GM18526 (cell line): ENCODE measurements around the gene KISS1R.

Source experiments
- POLR2A ChIP-seq: IDR thresholded peaks from 3 replicates; pipeline ENCODE4 v1.6.1; 2011; ENCODE audit not compliant: insufficient read length; ENCODE audit errors: extremely low read depth

The KISS1R gene

DNA sequence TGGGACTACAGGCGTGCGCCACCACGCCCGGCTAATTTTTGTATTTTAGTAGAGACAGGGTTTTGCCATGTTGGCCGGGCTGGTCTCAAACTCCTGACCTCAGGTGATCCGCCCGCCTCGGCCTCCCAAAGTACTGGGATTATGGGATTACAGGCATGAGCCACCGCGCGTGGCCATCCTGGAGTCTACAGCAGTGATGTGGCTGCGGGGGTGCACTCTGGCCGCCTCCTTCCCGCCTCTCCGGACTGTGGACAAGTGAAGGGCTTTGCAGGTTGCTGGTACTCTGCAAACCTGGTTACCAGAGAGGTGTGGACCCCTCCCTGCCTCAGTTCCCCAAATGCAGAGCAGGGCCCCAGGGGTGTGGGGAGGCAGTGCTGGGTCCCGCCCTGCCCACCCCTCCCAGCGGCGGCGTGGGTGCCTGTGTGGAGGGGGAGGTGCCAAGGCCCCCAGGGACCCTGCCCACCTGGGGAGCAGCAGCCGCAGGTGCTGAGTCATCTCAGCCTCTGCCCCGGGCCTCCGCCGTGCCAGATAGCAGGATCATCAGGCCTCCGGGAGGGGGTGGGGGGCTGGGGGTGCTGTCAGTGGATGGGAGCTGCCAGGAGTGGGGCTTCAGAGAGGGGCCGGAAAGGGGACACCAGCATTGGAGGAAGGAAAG is 31.8 kb downstream of the KISS1R start:
- no peak for TF ChIP-seq POLR2A

DNA sequence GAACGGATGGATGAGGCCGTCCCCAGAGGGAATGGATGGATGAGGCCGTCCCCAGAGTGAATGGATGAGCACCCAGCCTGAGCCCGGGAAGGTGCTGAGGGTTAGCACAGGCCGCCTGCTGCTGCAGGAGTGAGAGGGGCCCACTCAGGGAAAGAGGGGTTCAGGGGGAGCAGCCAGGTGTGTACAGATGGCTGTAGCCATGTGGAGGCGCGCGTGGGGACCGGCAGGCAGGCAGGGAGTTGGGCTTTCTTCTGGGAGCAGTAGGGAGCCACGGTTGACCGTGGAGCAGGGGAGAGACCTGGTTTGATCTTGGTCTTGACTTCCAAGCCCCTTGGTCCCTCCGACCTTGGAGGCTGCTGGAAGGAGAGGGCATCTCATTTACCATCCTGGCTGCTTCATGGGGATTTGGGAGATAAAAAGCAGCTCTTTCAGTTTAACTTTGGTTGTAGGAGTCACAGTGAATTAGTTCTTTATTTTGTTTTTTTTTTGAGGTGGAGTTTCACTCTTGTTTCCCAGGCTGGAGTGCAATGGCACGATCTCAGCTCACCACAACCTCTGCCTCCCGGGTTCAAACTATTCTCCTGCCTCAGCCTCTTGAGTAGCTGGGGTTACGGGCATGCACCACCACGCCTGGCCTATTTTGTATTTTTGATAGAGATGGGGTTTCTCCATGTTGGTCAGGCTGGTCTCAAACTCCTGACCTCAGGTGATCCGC is 33.4 kb downstream of the KISS1R start:
- TF ChIP-seq POLR2A = no peak

DNA sequence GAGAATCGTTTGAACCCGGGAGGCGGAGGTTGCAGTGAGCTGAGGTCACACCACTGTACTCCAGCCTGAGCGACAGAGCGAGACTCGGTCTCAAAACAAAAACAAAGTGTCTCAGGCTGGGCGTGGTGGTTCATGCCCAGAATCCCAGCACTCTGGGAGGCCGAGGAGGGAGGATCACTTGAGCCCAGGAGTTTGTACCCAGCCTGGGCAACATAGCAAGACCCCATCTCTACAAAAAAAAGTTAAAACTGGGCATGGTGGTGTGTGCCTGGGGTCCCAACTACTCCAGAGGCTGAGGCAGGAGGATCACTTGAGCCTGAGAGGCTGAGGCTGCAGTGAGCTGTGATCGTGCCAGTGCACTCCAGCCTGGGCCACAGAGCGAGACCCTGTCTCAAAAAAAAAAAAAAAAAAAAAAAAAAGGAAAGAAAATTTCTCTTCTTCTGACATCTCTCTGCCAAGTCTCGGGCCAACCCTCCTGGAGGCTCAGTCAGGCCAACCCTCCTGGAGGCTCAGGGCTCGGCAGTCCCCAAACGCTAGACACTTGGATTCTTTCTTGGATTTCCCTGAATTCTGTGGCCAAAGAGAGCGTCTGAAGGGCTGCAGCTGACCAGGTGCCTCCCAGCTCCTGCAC is 35.0 kb downstream of the KISS1R start:
- TF ChIP-seq POLR2A = no peak

DNA sequence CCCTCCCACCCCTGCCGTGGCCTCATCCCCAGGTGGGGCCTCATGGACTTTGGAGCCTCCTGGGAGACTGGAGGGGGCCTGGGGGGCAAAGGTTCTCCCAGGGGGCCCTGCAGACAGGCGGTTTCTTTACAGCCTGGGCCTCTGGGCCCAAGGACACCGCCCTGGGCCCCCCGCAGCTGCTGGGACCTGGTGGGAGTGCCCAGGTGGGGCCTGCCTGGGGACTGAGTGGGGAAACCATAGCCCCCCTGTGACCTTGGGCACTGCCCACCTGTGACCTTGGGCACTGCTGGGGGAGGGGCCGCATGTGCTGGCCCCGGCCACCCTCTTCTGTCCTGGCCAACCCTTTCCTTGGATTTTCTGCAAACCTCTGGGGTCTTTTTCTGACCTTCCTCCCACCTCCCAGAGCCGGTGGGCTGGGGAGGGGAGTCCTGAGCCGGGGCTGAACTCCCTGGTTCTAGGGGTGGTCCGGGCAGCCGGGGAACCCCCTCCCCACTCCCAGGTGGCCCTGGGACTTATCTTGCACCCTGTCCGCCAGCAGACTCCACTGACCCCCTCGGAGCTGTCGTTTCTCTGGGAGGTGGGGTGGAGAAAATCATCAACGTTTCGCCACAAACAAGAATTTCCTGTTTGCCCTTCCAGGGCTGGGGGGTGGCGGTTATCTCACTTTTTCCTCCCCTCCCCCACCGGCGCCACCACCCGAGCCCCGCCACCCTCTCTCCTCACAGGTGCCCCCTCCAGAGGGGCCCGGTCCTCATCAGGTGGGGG is 35.7 kb downstream of the KISS1R start:
- TF ChIP-seq POLR2A = no peak

DNA sequence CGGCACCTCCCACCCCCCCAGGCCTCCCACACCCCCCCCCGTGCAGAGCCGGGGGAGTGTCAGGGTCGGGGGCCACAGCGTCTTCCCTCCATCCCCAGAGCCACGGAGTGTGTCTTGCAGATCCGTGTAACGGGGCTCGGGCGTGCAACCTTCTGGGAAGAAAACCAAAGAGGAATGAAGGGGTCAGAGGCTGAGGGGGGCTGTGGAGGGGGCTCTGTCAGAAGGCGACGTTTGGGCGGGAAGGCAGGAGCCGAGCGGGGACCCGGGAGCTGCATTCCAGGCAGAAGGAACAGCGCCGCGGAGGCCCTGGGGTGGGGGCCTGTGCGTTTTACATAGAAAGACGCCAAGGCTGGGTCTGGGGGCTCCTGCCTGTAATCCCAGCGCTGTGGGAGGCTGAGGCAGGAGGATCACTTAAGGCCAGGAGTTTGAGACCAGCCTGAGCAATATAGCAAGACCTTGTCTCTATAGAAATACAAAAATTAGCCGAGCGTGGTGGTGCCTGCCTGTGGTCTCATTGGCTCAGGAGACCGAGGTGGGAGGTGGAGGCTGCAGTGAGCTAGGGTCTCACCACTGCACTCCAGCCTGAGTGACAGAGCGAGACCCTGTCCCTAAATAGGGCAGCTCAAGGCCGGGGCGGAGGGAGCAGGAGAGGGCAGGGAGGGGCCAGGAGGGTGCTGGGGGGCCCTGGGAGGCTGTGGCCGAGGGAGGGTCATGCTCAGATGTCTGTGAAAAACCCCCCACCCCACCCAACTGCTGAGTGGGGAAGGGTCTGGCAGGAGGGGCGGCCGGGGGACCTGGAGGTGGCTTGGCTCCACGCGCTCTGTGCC is 36.5 kb downstream of the KISS1R start:
- TF ChIP-seq POLR2A = no peak

DNA sequence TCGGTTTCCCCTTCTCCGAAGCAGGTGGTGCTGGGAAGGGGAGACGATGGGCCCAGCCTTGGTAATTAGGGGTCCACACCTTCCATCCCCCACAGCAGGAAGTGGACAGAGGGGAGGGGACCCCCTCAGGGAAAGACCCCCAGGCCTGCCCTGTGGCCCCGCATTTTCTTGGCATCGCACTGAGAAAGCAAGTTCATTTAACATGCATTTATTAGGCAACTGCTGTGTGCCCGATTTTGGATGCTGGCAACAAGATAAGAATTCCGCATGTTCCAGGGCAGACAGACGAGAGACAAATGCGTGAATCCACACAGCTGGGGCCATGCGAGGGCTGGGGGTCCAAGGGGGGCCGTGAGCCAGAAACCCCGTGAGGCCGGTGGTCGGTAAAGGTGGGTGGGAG is 37.1 kb downstream of the KISS1R start:
- TF ChIP-seq POLR2A = no peak

DNA sequence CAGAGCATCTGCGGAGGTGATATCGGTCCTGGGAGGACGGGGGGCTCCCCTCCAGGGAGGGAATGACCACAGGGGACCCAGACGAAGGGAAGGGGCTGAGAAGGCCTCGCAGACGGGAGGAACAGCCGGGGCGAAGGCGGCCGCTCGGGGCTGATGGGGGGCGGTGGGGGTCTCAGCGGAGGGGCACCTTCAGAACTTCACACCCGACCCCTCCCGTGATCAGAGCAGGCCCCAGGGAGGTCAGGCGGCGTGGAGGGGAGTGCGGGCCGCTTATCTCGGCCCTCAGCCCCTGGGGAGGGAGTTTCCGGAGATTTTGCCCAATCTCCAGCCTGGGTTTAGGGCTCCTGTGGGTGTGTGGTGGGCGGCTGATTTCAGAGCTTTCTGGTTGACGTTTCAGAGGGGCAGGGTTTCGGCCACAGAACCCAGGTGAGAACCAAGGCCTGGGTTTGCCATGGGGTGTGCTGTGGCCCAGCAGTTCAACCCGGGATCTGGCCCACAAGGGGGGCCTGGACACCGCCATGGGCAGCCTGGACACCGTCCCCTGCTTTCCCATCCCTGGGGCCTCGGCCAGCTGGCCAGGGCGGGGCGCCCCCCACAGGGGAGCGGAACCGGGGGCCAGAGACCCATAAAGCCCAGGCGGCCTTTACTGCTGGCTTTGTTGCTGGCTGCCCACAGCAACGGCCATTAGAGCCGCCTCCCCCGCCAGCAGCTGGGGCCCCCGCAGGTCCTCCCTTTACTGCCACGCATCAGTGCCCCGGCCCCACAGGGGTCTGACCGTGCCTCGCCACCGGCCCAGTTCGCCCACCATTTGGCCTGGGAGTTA is 37.8 kb downstream of the KISS1R start:
- TF ChIP-seq POLR2A = no peak

DNA sequence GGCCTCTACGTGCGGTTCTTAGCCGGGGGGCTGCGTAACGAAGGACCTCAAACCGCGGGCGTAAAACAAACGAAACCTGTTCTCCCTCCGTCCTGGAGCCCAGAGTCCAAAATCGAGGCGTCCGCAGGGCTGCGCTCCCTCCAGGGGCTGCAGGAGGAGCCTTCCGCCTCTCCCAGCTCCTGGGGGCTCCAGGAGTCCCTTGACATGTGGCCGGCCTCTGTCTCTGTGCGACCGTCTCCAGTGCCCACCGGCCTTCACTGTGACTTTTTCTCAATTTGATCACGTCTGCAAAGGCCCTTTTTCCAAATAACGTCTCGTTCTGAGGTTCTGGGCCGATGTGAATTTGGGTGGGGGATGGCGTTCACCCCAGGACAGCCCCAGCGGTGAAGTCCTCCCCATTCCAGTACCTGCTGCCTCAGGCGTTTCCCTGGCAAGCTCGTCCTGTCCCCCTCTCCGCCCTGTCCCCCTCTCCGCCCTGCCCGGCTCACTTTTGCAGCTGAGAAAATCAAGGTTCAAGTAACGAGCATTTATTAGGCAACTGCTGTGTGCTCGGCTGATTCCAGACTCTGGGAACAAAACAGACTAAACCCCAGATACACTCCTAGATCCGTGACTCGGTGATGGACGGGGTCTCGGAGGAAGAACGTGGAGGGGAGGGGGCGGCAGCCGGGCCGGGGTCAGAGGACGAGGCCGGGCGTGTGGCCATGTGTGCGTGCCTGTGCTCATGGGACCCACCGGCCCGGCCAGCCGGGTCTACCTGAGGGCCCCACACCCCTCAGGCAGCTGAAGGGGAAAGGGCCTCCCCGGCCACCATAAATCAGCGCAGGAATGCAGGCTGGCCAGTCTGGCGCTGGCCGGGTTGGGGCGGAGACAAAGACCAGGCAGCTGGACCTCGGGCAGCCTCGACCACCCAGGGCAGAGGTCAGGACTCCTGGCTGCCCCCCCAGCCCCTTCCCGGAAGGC is 39.0 kb downstream of the KISS1R start:
- TF ChIP-seq POLR2A = no peak

DNA sequence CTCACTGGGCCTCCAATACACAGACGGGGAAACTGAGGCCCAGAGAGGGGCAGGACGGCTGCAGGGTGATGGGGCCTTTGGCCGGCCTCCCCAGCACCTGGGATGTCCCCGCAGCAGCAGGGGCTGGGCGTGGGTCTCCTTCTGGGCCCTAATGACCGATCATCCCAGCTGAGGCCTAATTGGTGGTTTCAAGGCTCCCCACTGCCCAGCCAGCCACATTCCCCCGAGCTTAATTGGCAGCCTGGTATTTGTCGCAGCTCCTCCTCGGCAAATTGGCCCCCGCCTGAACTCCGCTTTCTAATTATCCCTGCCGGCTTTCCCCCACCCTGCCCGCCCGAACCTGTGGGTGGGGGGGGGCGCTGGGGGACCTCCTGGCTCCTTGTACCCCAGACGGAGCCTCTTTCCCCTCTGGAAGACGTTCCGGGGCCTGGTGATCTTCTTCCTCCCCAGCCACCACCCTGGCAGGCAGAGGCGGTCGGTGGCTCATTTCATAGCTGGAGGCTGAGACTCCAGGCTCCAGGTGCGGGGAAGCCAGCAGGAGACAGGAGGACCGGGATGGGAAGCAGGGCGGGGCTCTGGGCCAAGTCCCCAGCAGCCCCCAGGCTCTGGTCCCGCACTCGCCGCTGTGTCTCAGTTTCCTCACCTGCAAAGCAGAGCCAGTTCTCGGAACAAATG is 39.8 kb downstream of the KISS1R start:
- TF ChIP-seq POLR2A = no peak

DNA sequence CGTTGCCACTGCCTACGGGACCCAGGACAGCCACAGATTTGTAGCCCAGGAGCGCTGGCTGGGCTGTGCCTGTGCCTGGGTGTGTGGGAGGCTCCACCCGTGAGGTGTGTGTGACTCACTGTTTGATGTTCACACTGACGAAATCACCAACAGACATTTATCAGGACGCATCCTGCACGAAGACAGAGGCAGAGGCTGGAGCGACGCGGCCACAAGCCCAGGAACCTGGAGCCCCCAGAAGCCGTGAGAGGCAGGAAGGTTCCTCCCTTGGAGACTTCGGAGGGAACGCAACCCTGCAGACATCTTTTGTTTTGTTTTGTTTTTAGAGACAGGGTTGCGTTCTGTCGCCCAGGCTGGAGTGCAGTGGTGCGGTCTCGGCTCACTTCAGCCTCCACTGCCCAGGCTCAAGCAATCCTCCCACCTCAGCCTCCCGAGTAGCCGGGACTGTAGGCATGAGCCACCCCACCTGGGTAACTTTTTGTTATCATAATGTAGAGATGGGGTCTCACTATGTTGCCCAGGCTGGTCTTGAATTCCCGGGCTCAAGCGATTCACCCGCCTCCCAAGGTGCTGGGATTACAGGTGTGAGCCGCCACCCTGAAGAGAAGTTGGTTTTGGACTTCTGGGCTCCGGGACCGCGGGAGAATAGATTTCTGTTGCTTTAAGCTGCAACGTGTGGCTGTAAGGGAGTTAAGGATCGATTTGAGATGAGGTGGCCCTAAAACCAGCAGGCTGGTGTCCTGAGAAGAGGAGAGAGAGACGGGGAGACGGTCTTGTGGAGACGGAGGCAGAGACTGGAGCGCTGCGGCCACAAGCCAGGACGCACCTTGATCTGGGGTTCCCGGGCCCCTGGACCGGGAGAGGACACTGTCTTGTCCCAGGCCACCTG is 42.1 kb downstream of the KISS1R start:
- no peak for TF ChIP-seq POLR2A

DNA sequence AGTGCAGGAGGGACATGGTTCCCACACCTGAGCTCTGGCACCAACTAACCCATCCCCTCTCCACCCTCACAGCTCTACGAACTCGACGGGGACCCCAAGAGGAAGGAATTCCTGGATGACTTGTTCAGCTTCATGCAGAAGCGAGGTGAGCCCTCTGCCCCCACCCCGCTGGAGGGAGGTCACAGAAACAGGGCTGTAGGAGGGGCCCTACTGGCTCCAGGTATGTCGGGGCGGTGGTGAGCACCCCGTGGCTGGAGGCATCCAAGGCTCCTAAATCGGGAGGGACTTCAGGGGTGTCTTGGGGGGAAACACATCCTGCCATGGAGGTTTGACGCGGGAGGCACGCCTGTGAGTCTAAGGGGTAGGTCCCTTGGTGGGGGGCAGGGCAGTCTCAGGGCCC is 42.9 kb downstream of the KISS1R start:
- no peak for TF ChIP-seq POLR2A

DNA sequence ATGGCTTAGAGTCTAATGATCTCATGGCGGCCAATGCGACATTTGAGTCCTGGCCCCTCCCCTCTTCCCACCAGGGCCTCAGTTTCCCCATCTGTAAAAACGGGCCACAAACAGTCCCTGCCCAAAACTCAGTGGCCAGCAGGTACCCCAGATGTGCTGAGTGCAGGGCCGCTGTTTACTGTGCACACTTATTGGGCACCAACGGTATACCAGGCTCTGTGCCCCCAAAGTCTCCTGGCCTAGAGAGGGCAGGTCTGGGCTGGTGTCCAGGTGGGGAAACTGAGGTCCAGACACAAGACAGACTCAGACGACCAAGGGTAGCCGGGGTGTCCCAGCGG is 43.4 kb downstream of the KISS1R start:
- no peak for TF ChIP-seq POLR2A
